GM12875 (cell line): Measurements from ENCODE around the gene TWIST2.

ENCODE experiments used
- H3K4me3 ChIP-seq: one replicate; pipeline ENCODE4 v1.5.1; 2011; ENCODE audit warnings: low read depth, low read length, control low read depth
- TF ChIP-seq, protein P1 (sequence below): IDR thresholded peaks from 2 replicates; pipeline ENCODE4 v1.5.1; 2011; ENCODE audit warnings: low read depth, mild to moderate bottlenecking, control low read depth, inconsistent platforms, low read length, moderate library complexity, borderline replicate concordance; ENCODE audit not compliant: insufficient read depth

The TWIST2 gene

DNA sequence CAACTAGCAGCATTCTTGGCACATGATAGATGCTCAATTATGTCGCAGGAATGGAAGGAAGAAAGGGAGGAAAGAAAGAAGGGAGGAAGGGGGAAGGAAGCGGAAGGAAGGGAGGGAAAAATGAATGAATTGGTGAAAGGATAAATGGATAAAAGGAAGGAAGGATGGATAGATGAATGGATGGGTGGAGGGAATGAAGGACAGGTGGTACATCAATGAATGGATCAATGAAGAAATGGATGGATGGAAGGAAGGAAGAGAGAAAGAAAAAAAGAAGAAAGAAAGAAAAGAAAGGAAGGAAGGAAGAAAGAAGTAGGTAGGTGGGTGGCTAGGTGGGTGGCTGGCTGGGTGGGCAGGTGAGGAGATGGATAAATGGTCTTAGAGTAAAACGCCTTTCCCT is 56.8 kb downstream of the TWIST2 start:
- TF ChIP-seq, protein P1, sequence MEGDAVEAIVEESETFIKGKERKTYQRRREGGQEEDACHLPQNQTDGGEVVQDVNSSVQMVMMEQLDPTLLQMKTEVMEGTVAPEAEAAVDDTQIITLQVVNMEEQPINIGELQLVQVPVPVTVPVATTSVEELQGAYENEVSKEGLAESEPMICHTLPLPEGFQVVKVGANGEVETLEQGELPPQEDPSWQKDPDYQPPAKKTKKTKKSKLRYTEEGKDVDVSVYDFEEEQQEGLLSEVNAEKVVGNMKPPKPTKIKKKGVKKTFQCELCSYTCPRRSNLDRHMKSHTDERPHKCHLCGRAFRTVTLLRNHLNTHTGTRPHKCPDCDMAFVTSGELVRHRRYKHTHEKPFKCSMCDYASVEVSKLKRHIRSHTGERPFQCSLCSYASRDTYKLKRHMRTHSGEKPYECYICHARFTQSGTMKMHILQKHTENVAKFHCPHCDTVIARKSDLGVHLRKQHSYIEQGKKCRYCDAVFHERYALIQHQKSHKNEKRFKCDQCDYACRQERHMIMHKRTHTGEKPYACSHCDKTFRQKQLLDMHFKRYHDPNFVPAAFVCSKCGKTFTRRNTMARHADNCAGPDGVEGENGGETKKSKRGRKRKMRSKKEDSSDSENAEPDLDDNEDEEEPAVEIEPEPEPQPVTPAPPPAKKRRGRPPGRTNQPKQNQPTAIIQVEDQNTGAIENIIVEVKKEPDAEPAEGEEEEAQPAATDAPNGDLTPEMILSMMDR: no peak
- no peak overlapping the region for H3K4me3 ChIP-seq

DNA sequence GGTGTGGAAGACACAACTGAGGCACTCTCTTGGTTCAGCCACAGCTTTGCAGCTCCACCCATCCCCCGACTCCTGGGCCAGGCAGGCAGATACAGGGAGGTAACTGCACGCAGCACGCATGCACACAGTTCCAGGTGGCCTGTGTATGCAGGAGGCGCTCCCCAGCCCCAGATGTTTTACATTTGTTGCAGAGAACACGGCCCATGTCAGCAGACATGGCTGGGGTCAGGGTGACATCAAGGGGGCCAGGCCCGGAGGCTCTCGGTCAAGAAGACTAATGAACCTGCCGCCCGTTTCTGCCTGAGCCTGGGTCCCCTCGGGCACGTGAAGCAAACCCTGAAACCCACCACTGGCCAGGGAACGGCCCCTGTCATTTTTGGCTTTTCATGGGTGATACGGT is 57.3 kb downstream of the TWIST2 start:
- no peak overlapping the region for H3K4me3 ChIP-seq
- TF ChIP-seq, protein P1: no peak

DNA sequence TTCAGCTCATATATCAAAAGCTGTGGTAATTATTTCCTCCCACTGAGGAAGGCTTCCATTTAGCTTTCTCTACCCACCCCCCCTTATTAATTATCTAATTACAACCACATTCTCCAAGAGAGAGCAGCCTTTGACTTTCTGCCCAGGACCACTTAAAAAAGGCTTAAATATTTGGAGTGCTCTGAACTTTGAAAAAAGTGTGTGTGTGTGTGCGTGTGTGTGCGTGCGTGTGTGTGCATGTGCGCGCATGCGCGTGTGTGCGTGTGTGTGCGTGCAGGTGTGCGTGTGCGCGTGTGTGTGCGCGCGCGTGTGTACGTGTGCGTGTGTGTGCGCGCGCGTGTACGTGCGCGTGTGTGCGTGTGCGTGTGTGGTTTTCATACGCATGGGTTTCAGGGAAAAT is 57.8 kb downstream of the TWIST2 start:
- H3K4me3 ChIP-seq: no peak overlapping the region
- TF ChIP-seq, protein P1: no peak

DNA sequence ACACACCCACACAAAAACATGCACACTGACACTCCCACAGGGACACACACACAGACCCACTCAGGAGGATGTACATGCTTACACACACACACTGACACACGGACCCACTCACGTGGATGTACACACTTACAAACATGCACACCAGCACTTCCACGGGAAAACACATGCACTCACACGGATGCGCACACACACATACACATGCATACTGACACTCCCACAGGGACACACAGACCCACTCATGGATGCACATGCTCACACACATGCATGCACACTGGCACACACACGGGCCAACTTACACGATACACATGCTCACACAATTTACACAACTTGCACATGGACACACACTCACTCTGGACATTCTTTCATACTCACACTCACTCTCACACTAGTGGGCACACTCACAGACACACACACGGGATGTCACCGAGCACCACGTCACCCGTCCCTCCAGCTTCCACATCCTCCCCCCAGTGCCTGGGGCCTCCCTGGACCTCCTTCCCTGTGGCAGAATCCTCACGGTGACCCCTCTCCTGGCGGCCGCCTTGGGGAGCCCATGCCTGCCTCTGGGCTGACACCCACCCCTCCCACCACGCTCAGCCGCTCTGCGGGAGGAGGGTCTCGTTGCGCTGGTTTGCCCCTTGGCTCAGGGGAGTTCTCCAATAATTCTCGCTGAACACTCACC is 58.5 kb downstream of the TWIST2 start:
- H3K4me3 ChIP-seq: no peak overlapping the region

DNA sequence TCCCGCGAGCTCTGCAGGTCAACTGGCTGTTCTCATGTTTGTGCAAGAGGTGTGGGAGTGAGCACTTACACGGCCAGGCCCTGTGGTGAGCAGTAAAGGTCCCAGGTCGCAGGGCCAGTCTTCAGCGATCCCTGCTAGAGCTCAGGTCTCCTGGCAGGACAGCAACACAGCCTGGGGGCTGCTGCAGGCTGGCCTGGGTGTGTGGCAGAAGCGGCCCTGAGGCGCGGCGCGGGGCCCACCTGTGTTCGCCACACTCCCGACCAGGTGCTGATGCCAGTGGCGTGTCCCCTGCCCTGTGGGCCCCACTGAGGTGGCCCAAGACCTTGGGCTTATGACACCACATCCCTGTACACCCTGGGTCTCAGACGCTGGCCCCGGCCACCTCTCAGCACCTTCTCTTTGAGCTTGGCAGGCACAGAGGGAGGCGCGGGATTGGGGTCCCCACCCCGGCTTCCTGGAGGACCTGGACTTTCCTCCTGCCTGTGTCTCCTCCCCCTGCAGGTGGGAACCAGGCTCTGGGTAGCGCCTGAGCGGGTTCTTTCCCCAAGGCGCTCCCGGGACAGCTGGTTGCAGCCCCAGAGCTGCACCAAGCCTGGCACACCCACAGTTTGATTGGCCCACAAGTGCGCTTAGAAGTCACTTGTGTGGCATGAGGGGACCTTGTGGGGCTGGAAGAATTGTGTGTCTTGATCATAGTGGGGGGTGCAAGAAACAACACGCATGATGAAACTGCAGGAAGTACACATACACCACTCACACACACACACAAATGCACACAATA is 59.2 kb downstream of the TWIST2 start:
- TF ChIP-seq, protein P1: no peak
- H3K4me3 ChIP-seq: no peak overlapping the region

More for the DNA sequence above, 58.5 kb downstream of the TWIST2 start:
- TF ChIP-seq, protein P1: no peak

DNA sequence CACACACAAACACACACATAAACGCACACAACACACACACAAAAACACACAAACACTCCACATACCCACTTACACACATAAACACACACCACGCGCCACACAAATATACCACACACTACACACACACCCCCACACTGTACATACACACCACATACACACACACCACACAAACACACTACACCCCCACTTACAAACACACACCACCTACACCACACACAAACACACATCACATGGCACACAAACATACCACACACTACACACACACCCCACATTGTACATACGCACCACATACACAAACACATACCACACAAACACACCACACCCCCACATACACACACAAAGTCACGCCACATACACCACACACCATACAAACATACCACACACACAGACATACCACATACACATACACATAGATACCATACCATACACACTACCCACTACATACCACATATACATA is 59.9 kb downstream of the TWIST2 start:
- TF ChIP-seq, protein P1: no peak
- no peak overlapping the region for H3K4me3 ChIP-seq
